Measurements from ENCODE around the gene CAV1. TPM values are rescaled to one million over a fixed set of nuclear protein-coding genes. Genes with fewer than 3 reads are reported as not detected.

CAV1 gene
- total RNA-seq, 1 donor from 2014 or later, result 695 TPM

GRCh38 chr7:116543664-116544063 is 18.8 kb downstream of the CAV1 start:
- TF ChIP-seq CTCF (IDR thresholded peaks at IDR 0.05), result no peak
- no peaks in the 10 kb centered on the region for H3K9me3 ChIP-seq
- DNase-seq (no peak), ATAC-seq (no peak)
- no peak overlapping the region for H3K27ac ChIP-seq
- no peaks in the 10 kb centered on the region for H3K36me3 ChIP-seq
- intact Hi-C loops (cut with DNase I), result no loop called here
- H3K27me3 ChIP-seq, result no peaks in the 10 kb centered on the region
- H3K4me3 ChIP-seq, result no peak overlapping the region
- peaks cover 4% of the 10 kb centered on the region for H3K4me1 ChIP-seq

- intact Hi-C loops (cut with DNase I), result no loop called here
- Histone ChIP-seq H3K4me3 (no peak overlapping the region), H3K9me3 (no peaks in the 10 kb centered on the region), H3K4me1 (peaks cover 4% of the 10 kb centered on the region), H3K36me3 (no peaks in the 10 kb centered on the region), H3K27me3 (no peaks in the 10 kb centered on the region), H3K27ac (peak overlapping the region; percentile 40)
- no peak for DNase-seq
- peak; percentile 41 for ATAC-seq
- TF ChIP-seq CTCF (IDR thresholded peaks at IDR 0.05), result no peak
Observed at GRCh38 chr7:116544487-116544886, 19.7 kb downstream of the CAV1 start.

GRCh38 chr7:116545411-116545993 is 20.7 kb downstream of the CAV1 start:
- no peak overlapping the region for H3K4me3 ChIP-seq
- TF ChIP-seq CTCF (IDR thresholded peaks at IDR 0.05), result no peak
- no peaks in the 10 kb centered on the region for H3K27me3 ChIP-seq
- H3K36me3 ChIP-seq, result no peaks in the 10 kb centered on the region
- intact Hi-C loops (cut with DNase I), result no loop called here
- peaks cover 4% of the 10 kb centered on the region for H3K4me1 ChIP-seq
- DNase-seq (no peak), ATAC-seq (no peak)
- H3K9me3 ChIP-seq, result no peaks in the 10 kb centered on the region
- H3K27ac ChIP-seq, result peak overlapping the region; percentile 40

- intact Hi-C loops (cut with DNase I), result no loop called here
Observed at GRCh38 chr7:116546054-116546453, 21.2 kb downstream of the CAV1 start.

GRCh38 chr7:116546916-116547315 is 22.1 kb downstream of the CAV1 start:
- intact Hi-C loops (cut with DNase I), result no loop called here
- no peak for TF ChIP-seq CTCF (IDR thresholded peaks at IDR 0.05)
- Histone ChIP-seq H3K9me3 (no peaks in the 10 kb centered on the region), H3K27me3 (no peaks in the 10 kb centered on the region), H3K4me1 (peaks cover 4% of the 10 kb centered on the region), H3K4me3 (no peak overlapping the region), H3K36me3 (no peaks in the 10 kb centered on the region), H3K27ac (no peak overlapping the region)
- DNase-seq, result no peak
- no peak for ATAC-seq

More at GRCh38 chr7:116546054-116546453, 21.2 kb downstream of the CAV1 start:
- Histone ChIP-seq H3K27me3 (no peaks in the 10 kb centered on the region), H3K4me1 (peaks cover 4% of the 10 kb centered on the region), H3K9me3 (no peaks in the 10 kb centered on the region), H3K36me3 (no peaks in the 10 kb centered on the region), H3K27ac (no peak overlapping the region), H3K4me3 (no peak overlapping the region)
- TF ChIP-seq CTCF (IDR thresholded peaks at IDR 0.05), result no peak
- ATAC-seq (no peak), DNase-seq (no peak)

- ATAC-seq, result no peak
- H3K27ac ChIP-seq, result no peak overlapping the region
- H3K36me3 ChIP-seq, result no peaks in the 10 kb centered on the region
- H3K4me3 ChIP-seq, result no peak overlapping the region
- DNase-seq, result no peak
- no peaks in the 10 kb centered on the region for H3K27me3 ChIP-seq
- intact Hi-C loops (cut with DNase I), result no loop called here
- no peak for TF ChIP-seq CTCF (IDR thresholded peaks at IDR 0.05)
- peaks cover 4% of the 10 kb centered on the region for H3K4me1 ChIP-seq
- no peaks in the 10 kb centered on the region for H3K9me3 ChIP-seq
Observed at GRCh38 chr7:116547347-116547746, 22.5 kb downstream of the CAV1 start.

All from upper lobe of right lung (tissue), 1 donor.